HAP-1 (cell line): ENCODE data around the gene TSSK3.
"Not testable (repeated sequence)": the region's sequence is repeated elsewhere in the genome, so short reads cannot be mapped to it uniquely, and the experiment has no call there.

ENCODE experiments used
- DNase-seq, 2 experiments: peaks; one replicate each; pipeline ENCODE4 v3.0.0-alpha.2; 2016 to 2020; ENCODE audit warnings: low spot score in 2 of 2
- H3K27me3 ChIP-seq: fragments of 250-450 bp; sonication (Bioruptor Pico); 2 replicates; pipeline ENCODE4 v1.5.1; 2020; ENCODE audit warnings: low read depth, mild to moderate bottlenecking, moderate library complexity
- H3K36me3 ChIP-seq: fragments of 250-450 bp; sonication (Bioruptor Pico); replicated peaks from 2 replicates; pipeline ENCODE4 v1.5.1; 2020; ENCODE audit warnings: mild to moderate bottlenecking
- H3K4me1 ChIP-seq: fragments of 250-450 bp; sonication (Bioruptor Pico); 2 replicates; pipeline ENCODE4 v1.5.1; 2020; ENCODE audit warnings: mild to moderate bottlenecking
- H3K4me3 ChIP-seq: fragments of 250-450 bp; sonication (Bioruptor Pico); 2 replicates; pipeline ENCODE4 v1.5.1; 2020; ENCODE audit warnings: mild to moderate bottlenecking, moderate library complexity
- H3K9me3 ChIP-seq: fragments of 250-450 bp; sonication (Bioruptor Pico); 2 replicates; pipeline ENCODE4 v1.5.1; 2020; ENCODE audit warnings: mild to moderate bottlenecking, moderate library complexity
- in situ Hi-C: fragments of 300-500 bp; cut with MboI; formaldehyde crosslinking; loops from 3 replicates; pipeline ENCODE4 v1.14.3; 2020; ENCODE audit warnings: low sequenced_read_pairs, inconsistent platforms, mixed read lengths

TSSK3 gene

GRCh38 chr1:32346532-32347157 lies 15.7 kb upstream of the TSSK3 start:
- H3K36me3 ChIP-seq, result peaks cover 3% of the 10 kb centered on the region; the same call in 1 of the 2 replicates
- 0 out of 2 replicates have a peak, but pooled peaks cover 5% of the 10 kb centered on the region for H3K9me3 ChIP-seq
- DNase-seq, result no peak
- H3K4me3 ChIP-seq, result no peak overlapping the region
- no peaks in the 10 kb centered on the region for H3K27me3 ChIP-seq
- H3K4me1 ChIP-seq, result peaks cover 3% of the 10 kb centered on the region; the same call in 1 of the 2 replicates
- in situ Hi-C loops, result no loop called here

GRCh38 chr1:32349211-32349708 lies 13.1 kb upstream of the TSSK3 start:
- Histone ChIP-seq H3K9me3 (0 out of 2 replicates have a peak, but pooled peaks cover 5% of the 10 kb centered on the region), H3K4me3 (no peak overlapping the region), H3K4me1 (peaks cover 8% of the 10 kb centered on the region), H3K36me3 (peaks cover 3% of the 10 kb centered on the region; the same call in 1 of the 2 replicates), H3K27me3 (no peaks in the 10 kb centered on the region)
- in situ Hi-C loops, result no loop called here
- DNase-seq, result no peak

GRCh38 chr1:32350785-32351398 lies 11.4 kb upstream of the TSSK3 start:
- in situ Hi-C loops, result no loop called here
- peak; percentile 55 to 88 for DNase-seq
- peaks cover 8% of the 10 kb centered on the region for H3K4me1 ChIP-seq

GRCh38 chr1:32351399-32352238 lies 10.7 kb upstream of the TSSK3 start:
- Histone ChIP-seq H3K4me1 (peaks cover 8% of the 10 kb centered on the region), H3K4me3 (peak overlapping the region; percentile 59), H3K9me3 (0 out of 2 replicates have a peak, but pooled peaks cover 5% of the 10 kb centered on the region), H3K27me3 (no peaks in the 10 kb centered on the region), H3K36me3 (peaks cover 3% of the 10 kb centered on the region; the same call in 1 of the 2 replicates)
- in situ Hi-C loops, result no loop called here
- DNase-seq, result peak; percentile 91 to 98

More at GRCh38 chr1:32350785-32351398, 11.4 kb upstream of the TSSK3 start:
- Histone ChIP-seq H3K36me3 (peaks cover 3% of the 10 kb centered on the region; the same call in 1 of the 2 replicates), H3K4me3 (peak overlapping the region; percentile 59), H3K9me3 (0 out of 2 replicates have a peak, but pooled peaks cover 5% of the 10 kb centered on the region), H3K27me3 (no peaks in the 10 kb centered on the region)

- Histone ChIP-seq H3K4me3 (peak overlapping the region; percentile 59), H3K4me1 (peaks cover 8% of the 10 kb centered on the region), H3K9me3 (0 out of 2 replicates have a peak, but pooled peaks cover 5% of the 10 kb centered on the region), H3K36me3 (peaks cover 3% of the 10 kb centered on the region; the same call in 1 of the 2 replicates), H3K27me3 (no peaks in the 10 kb centered on the region)
- in situ Hi-C loops, result no loop called here
- no peak for DNase-seq
These were observed 10.0 kb upstream of the TSSK3 start for GRCh38 chr1:32352239-32352745.

DNA sequence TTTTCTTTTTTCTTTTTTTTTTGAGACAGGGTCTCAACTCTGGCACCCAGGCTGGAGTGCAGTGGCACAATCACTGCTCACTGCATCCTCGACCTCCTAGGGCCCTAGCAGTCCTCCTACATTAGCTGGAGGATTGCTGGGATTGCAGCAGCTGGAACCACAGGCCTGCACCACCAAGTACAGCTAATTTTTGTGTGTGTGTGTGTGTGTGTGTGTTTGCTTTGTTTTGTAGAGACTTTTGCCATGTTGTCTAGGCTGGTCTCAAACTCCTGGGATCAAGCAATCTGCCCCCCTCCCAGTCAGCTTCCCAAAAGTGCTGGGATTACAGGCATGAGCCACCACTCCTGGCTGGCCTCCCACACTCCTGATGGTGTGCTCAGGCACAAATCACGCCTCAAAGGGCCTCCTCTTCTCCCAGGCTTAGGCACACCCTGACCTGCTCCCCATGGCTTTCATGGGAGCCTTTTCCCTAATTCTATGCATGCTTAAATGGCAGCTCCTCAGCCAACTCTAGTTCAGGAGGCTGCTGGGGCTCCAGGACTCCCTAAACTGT lies 9.4 kb upstream of the TSSK3 start:
- in situ Hi-C loops, result no loop called here
- Histone ChIP-seq H3K27me3 (no peaks in the 10 kb centered on the region), H3K4me3 (no peak overlapping the region), H3K4me1 (peaks cover 8% of the 10 kb centered on the region), H3K36me3 (peaks cover 3% of the 10 kb centered on the region; the same call in 1 of the 2 replicates), H3K9me3 (0 out of 2 replicates have a peak, but pooled peaks cover 5% of the 10 kb centered on the region)
- DNase-seq, result no peak

- in situ Hi-C loops, result no loop called here
- H3K4me1 ChIP-seq, result peaks cover 8% of the 10 kb centered on the region
- no peak for DNase-seq
- H3K4me3 ChIP-seq, result no peak overlapping the region
- peaks cover 5% of the 10 kb centered on the region; the same call in 1 of the 2 replicates for H3K36me3 ChIP-seq
- 0 out of 2 replicates have a peak, but pooled peaks cover 5% of the 10 kb centered on the region for H3K9me3 ChIP-seq
- H3K27me3 ChIP-seq, result no peaks in the 10 kb centered on the region
These were observed 8.9 kb upstream of the TSSK3 start for GRCh38 chr1:32353431-32353830.

GRCh38 chr1:32353886-32354570 lies 8.3 kb upstream of the TSSK3 start:
- H3K9me3 ChIP-seq, result 0 out of 2 replicates have a peak, but pooled peaks cover 5% of the 10 kb centered on the region
- H3K4me1 ChIP-seq, result peaks cover 8% of the 10 kb centered on the region
- in situ Hi-C loops, result no loop called here
- H3K4me3 ChIP-seq, result no peak overlapping the region
- DNase-seq, result no peak
- peaks cover 6% of the 10 kb centered on the region; the same call in 1 of the 2 replicates for H3K36me3 ChIP-seq
- H3K27me3 ChIP-seq, result no peaks in the 10 kb centered on the region

- in situ Hi-C loops, H3K36me3 ChIP-seq, DNase-seq: not testable (repeated sequence)
These were observed 6.6 kb upstream of the TSSK3 start for GRCh38 chr1:32355778-32356177.

GRCh38 chr1:32356478-32356877 lies 5.9 kb upstream of the TSSK3 start:
- no peak for DNase-seq
- Histone ChIP-seq H3K4me1 (peaks cover 5% of the 10 kb centered on the region), H3K27me3 (no peaks in the 10 kb centered on the region), H3K36me3 (peaks cover 3% of the 10 kb centered on the region; the same call in 1 of the 2 replicates), H3K9me3 (no peaks in the 10 kb centered on the region), H3K4me3 (no peak overlapping the region)
- in situ Hi-C loops, result no loop called here

More at GRCh38 chr1:32355778-32356177, 6.6 kb upstream of the TSSK3 start:
- H3K9me3 ChIP-seq, H3K4me3 ChIP-seq, H3K4me1 ChIP-seq, H3K27me3 ChIP-seq: not testable (repeated sequence)

DNA sequence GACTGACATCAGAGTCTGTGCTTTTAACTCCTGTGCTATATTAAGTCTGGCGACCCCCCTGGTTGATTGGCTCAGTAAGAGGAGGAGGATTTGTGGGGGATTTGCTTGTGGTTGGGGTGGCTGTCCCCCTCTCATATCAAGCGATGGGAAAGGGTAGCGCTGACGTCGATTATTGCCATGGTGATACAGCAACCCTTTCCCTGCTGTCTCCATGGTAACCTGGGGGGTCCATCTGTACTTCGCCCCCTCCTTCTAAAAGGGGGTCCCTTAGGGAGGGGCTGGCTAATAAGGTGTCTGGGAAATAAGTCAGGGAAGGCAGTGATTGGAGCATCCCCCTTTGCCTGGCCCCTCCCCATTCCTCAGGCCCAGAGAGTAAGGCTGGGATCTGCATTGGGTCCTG lies 4.7 kb upstream of the TSSK3 start:
- no peak overlapping the region for H3K4me3 ChIP-seq
- H3K27me3 ChIP-seq, result no peaks in the 10 kb centered on the region
- peaks cover 3% of the 10 kb centered on the region; the same call in 1 of the 2 replicates for H3K36me3 ChIP-seq
- no peak for DNase-seq
- H3K4me1 ChIP-seq, result no peaks in the 10 kb centered on the region
- in situ Hi-C loops, result no loop called here
- H3K9me3 ChIP-seq, result no peaks in the 10 kb centered on the region

DNA sequence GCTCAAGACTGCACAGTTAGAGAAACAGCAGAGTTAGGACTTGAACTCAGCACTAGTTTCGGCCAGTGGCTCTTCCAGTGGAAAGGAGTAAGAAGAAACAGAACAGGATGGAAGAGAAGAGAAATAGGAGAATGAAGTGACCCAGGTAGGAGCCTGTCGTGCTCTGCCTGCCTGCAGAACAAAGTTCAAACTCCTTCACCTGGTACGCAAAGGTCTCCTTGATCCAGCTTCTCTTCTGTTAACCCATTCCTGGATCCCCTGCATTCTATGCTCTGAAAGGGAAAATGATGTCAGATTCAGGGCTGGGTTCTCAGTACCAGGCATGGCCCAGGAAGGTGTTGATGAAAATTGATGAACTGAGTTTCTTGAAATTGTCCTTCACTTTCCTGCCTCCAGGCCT lies 3.9 kb upstream of the TSSK3 start:
- no peaks in the 10 kb centered on the region for H3K4me1 ChIP-seq
- H3K9me3 ChIP-seq, result no peaks in the 10 kb centered on the region
- in situ Hi-C loops, result no loop called here
- DNase-seq, result no peak
- no peaks in the 10 kb centered on the region for H3K27me3 ChIP-seq
- no peak overlapping the region for H3K4me3 ChIP-seq
- peaks cover 8% of the 10 kb centered on the region; the same call in 1 of the 2 replicates for H3K36me3 ChIP-seq
